LoVo (cell line): ENCODE data around the gene ADAM15.

Experiments
- DNase-seq: peaks from one replicate; pipeline ENCODE4 v3.0.0-alpha.2; 2016; ENCODE audit warnings: low spot score

ADAM15 gene

DNA sequence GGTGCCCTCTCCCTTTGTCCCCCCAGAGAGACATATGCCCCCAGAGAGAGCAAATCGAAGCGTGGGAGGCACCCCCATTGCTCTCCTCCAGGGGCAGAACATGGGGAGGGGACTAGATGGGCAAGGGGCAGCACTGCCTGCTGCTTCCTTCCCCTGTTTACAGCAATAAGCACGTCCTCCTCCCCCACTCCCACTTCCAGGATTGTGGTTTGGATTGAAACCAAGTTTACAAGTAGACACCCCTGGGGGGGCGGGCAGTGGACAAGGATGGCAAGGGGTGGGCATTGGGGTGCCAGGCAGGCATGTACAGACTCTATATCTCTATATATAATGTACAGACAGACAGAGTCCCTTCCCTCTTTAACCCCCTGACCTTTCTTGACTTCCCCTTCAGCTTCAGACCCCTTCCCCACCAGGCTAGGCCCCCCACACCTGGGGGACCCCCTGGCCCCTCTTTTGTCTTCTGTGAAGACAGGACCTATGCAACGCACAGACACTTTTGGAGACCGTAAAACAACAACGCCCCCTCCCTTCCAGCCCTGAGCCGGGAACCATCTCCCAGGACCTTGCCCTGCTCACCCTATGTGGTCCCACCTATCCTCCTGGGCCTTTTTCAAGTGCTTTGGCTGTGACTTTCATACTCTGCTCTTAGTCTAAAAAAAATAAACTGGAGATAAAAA lies 35.9 kb downstream of the ADAM15 start:
- no peak for DNase-seq

GRCh38 chr1:155091071-155092051 lies 40.2 kb downstream of the ADAM15 start:
- DNase-seq, result peak; percentile 81

GRCh38 chr1:155092131-155092530 lies 41.0 kb downstream of the ADAM15 start:
- DNase-seq, result no peak

DNA sequence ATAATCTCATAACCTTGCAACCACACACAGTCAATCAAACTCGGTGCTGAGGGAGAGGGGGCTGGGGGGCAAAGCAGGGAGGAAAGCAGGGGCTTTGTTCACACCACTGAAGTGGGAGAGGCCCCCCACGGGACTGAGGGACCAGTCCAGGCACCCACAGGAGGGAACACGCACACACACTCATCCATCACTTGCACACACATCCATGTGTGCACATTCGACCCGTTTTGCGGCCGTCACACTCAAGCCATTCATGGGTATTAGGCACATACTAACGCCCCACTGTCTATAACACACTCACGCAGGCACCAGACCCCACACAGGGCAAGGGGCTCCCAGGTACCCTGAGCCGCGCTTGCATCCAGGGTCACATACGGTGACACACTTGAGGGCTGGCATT lies 41.5 kb downstream of the ADAM15 start:
- DNase-seq, result no peak

- peak; percentile 37 for DNase-seq
These were observed 43.0 kb downstream of the ADAM15 start for GRCh38 chr1:155093911-155094621.

- no peak for DNase-seq
These were observed 43.5 kb downstream of the ADAM15 start for GRCh38 chr1:155094622-155094948.

GRCh38 chr1:155099331-155099730 lies 48.2 kb downstream of the ADAM15 start:
- DNase-seq, result no peak

DNA sequence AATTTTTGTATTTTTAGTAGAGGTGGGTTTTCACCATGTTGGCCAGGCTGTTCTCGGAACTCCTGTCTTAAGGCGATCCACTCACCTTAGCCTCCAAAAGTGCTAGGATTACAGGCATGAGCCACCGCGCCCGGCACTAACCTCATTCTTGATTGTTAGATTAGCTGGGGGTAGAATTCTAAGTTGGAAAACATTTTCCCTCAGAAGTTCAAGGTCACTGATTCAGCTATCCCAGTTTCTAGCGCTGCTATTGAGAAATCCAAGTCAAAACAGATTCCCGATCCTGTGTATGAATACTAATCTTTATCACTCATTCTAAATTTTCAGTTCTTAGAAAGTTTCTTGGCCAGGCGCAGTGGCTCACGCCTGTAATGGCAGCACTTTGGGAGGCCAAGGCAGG lies 52.2 kb downstream of the ADAM15 start:
- DNase-seq, result no peak

DNA sequence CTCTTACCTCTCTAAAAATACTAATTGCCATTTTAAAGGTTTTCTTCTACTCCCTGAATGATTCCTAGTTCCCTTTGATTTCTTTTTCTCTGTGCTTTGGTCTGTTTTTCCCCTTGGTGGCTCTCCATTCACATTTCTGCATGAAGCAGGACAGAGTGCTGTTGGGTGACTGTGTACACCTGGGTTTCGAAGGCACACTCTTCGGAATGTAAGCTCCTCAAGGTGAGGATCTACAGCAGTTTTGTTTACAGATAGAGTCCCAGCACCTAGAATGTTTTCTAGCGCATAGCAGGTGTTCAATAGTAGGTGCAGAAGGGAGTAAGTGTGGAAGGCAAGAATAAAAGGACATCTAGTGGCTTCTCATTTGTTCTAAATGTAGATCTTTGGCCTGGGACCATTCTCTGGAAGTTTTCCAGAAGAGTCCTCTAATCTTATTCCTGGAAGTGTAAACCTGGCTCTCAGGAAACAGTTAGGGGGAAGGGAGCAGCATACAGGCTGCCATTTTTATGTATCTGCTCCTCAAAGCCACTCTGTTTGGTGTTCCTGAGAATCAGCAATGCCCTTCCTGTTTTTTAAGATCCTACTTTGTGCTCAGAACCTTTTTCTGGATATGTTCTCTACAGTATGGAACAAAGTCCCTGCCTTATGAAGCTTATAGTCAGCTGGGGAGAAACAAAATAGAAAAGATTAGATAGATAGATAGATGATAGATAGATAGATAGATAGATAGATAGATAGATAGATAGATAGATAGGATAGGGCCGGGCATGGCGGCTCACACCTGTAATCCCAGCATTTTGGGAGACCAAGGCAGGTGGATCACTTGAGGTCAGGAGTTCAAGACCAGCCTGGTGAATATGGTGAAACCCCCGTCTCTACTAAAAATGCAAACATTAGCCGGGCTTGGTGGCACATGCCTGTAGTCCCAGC lies 53.8 kb downstream of the ADAM15 start:
- DNase-seq, result no peak

GRCh38 chr1:155105604-155106011 lies 54.5 kb downstream of the ADAM15 start:
- no peak for DNase-seq

GRCh38 chr1:155106862-155107261 lies 55.7 kb downstream of the ADAM15 start:
- DNase-seq, result no peak

DNA sequence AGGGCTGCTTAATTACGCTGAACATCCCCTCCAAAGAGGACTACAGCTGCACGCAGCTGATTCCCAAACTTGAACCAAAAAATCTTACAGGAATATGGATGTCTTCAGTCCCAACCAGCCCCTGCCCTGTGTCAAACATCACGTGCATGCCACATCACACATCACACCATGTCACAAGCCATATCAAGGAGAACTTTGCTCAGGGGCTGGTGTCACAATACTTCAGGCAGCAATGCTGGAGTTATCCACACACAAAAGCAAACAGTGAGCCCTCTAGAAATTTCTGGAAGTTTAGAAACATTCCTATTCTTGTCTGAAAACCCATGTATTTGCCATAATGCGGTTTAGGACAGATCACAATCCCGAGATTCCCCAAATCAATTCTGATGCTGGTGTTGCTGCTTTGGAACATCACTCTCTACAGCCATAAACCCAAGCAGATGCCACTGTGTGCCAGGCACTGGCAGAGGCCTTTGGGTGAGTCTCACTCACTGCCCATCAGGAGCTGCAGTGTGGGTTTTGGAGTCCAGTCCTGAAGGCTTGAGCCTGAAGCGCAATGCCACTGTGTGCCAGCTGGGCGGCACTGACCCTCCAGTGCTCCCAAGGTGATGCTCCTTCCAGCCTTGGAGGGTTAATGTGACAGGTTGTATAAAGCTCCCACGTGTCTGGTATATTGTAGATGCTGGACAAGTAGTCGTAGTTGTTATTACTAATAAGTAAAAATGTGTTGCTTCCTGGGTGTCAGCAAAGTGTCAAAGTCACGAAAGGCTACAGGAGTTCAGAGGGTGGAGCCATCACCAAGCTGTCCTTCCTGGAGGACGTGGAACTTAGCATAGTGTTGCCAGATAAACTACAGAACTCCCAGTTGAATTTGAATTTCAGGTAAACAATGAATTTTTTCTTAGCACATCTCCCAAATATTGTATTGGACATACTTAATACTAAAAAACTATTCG lies 56.5 kb downstream of the ADAM15 start:
- DNase-seq, result no peak

GRCh38 chr1:155108296-155108695 lies 57.2 kb downstream of the ADAM15 start:
- no peak for DNase-seq

DNA sequence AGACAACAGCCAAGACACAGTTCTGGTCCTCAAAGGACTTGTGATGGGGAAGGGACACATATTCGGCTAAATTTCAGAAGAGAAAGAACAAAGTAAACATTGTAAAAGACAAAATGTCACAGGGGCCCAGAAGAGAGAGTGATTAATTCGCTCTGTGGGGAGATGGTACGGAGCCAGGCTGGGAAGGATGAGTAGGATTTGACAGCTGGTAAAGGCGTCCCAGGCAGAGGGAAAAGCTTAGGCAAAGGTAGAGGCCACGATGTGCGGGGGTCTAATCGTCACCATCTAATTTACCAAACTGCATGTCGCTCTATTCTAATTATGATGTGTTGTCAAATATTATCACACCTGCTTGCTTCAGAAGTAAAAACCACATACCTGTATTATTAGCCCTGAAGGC lies 59.3 kb downstream of the ADAM15 start:
- DNase-seq, result no peak

- DNase-seq, result no peak
These were observed 59.7 kb downstream of the ADAM15 start for GRCh38 chr1:155110826-155111225.
